Tibial artery (tissue), 4 donors: ENCODE results near the gene ITGA6.

Experiments used
- DNase-seq, 2 donors: peaks; one replicate each; pipeline ENCODE4 v3.0.0-alpha.2; 2019
- H3K27ac ChIP-seq, 2 donors: fragments of 200-600 bp; sonication (generic) in 1 of 2; 1 replicate in 1 of 2; 2 replicates in 1 of 2; pipeline ENCODE4 v1.5.1; 2018 to 2019; ENCODE audit warnings: mild to moderate bottlenecking in 1 of 2
- H3K27me3 ChIP-seq, 2 donors: fragments of 200-600 bp; sonication (generic) in 1 of 2; one replicate each; pipeline versions ENCODE4 v1.5.1 to v1.6.0; 2016 to 2019
- H3K36me3 ChIP-seq, 3 donors: fragments of 200-600 bp; sonication (generic) in 2 of 3; one replicate each; pipeline ENCODE4 v1.5.1; 2016 to 2019; ENCODE audit warnings: mild to moderate bottlenecking in 2 of 3
- H3K4me1 ChIP-seq, 4 donors: fragments of 200-600 bp; sonication (generic) in 2 of 4; 1 replicate in 3 of 4; 2 replicates in 1 of 4; pipeline ENCODE4 v1.5.1; 2016 to 2019
- H3K4me3 ChIP-seq, 2 donors: fragments of 200-600 bp; sonication (generic) in 1 of 2; 1 replicate in 1 of 2; 2 replicates in 1 of 2; pipeline ENCODE4 v1.5.1; 2018 to 2019; ENCODE audit warnings: mild to moderate bottlenecking in 2 of 2
- H3K9me3 ChIP-seq, 3 donors: fragments of 200-600 bp; sonication (generic) in 1 of 3; one replicate each; pipeline ENCODE4 v1.5.1; 2016 to 2019
- intact Hi-C: fragments of 100-400 bp; cut with DNase I; formaldehyde crosslinking; loops from one replicate; pipeline ENCODE4 v1.15.0; 2023; ENCODE audit warnings: low total_unique reads
- TF ChIP-seq, protein P1 (sequence below), 2 experiments: fragments of 200-600 bp in 1 of 2; fragments of 450-650 bp in 1 of 2; IDR thresholded peaks; one replicate each; pipeline ENCODE4 v1.5.1; 2017 to 2019; ENCODE audit warnings: antibody characterized with exemption in 2 of 2, mild to moderate bottlenecking in 1 of 2, moderate library complexity in 1 of 2

ITGA6 gene

DNA sequence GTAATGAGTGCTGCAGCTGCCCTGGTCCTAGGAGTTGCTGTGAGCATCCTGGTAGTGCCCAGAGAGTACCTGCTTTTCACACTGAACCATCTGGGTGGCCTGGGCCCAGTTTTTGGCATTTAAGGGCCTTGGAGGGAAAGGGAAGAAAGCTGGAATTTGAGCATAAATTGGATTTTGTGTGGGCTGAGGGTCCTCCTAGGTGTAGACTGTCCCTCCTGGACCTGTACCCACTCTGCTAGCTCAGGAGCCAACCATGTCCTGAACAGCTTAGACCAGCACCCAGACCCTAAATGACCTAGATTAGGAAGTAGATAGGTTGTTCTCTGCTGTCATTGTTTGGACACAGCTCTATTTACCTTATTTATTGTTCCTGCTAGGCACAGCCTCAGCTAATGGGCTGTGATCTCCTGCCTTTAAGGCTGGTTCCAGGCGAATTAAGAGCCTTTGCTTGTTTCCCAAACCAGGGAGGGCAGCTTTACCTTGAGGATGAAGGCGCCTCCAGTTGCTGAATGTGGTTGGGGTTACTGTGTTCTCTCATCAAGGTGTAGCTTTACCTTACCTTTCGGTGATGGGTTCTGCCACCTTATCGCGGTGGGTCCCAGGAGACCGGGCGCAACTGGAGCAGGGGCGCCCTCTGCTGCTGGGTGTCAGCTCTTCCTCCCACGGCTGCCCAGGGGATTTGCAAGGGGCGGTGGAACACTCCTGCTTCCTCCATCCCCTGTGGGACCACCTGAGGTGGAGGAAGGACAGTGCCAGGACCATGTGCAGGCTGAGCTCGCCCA lies 34.4 kb downstream of the ITGA6 start:
- no peak for DNase-seq
- Histone ChIP-seq H3K9me3 (no peaks in the 10 kb centered on the region), H3K27ac (no peak overlapping the region), H3K4me1 (peaks cover 0 to 23% (median 0%) of the 10 kb centered on the region in 4 donors), H3K27me3 (no peaks in the 10 kb centered on the region), H3K4me3 (no peak overlapping the region), H3K36me3 (peaks cover 0 to 2% (median 0%) of the 10 kb centered on the region in 3 donors)
- intact Hi-C loops, result loop anchor here (10.0 kb wide), 1 partner anchor 253 kb away; no protein-coding TSS in a partner anchor
- TF ChIP-seq, protein P1, sequence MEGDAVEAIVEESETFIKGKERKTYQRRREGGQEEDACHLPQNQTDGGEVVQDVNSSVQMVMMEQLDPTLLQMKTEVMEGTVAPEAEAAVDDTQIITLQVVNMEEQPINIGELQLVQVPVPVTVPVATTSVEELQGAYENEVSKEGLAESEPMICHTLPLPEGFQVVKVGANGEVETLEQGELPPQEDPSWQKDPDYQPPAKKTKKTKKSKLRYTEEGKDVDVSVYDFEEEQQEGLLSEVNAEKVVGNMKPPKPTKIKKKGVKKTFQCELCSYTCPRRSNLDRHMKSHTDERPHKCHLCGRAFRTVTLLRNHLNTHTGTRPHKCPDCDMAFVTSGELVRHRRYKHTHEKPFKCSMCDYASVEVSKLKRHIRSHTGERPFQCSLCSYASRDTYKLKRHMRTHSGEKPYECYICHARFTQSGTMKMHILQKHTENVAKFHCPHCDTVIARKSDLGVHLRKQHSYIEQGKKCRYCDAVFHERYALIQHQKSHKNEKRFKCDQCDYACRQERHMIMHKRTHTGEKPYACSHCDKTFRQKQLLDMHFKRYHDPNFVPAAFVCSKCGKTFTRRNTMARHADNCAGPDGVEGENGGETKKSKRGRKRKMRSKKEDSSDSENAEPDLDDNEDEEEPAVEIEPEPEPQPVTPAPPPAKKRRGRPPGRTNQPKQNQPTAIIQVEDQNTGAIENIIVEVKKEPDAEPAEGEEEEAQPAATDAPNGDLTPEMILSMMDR (IDR thresholded peaks at IDR 0.05), result peak; percentile 73 to 79

DNA sequence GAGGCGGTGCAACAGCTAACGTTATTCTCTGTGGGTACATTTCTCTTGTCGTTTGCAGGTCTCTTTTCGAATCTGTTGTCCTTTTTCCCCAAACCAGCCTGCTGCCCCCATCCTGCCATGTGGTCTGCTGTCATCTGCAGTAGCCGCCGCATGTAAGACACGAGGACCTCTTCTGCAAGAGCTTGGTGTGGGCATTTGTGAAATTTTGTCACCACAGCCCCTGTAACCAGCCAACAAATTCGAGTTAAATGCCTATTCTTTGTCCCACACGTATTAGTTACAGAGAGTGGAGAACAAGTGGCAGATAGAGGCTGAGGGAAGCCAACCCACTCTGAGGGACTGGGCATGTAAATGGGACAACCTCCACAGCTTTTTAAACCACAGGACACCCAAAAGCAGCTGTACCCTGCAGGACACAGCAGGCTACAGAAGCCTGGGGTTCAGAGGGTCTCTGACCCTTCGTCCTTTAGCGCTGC lies 35.0 kb downstream of the ITGA6 start:
- no peak for DNase-seq
- Histone ChIP-seq H3K4me1 (peaks cover 0 to 23% (median 0%) of the 10 kb centered on the region in 4 donors), H3K27ac (no peak overlapping the region), H3K4me3 (no peak overlapping the region), H3K27me3 (no peaks in the 10 kb centered on the region), H3K36me3 (peaks cover 0 to 5% (median 0%) of the 10 kb centered on the region in 3 donors), H3K9me3 (no peaks in the 10 kb centered on the region)
- intact Hi-C loops, result loop anchor here (10.0 kb wide), 1 partner anchor 252 kb away; no protein-coding TSS in a partner anchor
- TF ChIP-seq, protein P1 (IDR thresholded peaks at IDR 0.05), result no peak

DNA sequence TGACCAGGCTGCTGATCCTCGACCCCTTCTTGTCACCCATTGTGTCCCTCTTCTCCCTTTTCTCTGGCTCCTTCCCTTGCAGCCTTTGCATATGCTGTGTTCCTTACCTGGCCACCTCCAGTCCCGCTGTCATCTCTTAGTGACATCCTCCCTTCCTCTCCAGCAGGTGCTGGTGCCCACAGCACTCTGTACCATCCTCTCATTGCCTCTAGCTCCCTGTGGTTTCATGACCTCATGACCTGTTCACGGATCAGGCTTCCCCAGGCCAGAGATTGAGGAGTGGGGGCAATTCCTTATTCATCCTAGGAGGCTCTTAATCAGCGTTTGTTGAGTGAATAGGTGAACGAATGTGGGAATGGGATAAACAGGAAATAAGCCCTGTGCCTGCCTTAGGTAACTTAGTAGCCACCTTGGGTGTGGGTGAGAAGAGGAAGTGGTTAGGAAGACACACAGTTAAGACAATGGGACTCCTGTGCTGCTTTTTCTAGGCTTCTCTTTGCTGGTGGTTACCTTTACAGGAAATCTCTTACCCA lies 35.5 kb downstream of the ITGA6 start:
- intact Hi-C loops, result loop anchor here (10.0 kb wide), 1 partner anchor 252 kb away; no protein-coding TSS in a partner anchor
- H3K4me1 ChIP-seq, result peaks cover 0 to 23% (median 0%) of the 10 kb centered on the region in 4 donors
- H3K27me3 ChIP-seq, result no peaks in the 10 kb centered on the region
- H3K9me3 ChIP-seq, result no peaks in the 10 kb centered on the region
- DNase-seq, result no peak
- TF ChIP-seq, protein P1 (IDR thresholded peaks at IDR 0.05), result no peak
- no peak overlapping the region for H3K4me3 ChIP-seq
- peaks cover 0 to 5% (median 0%) of the 10 kb centered on the region in 3 donors for H3K36me3 ChIP-seq
- no peak overlapping the region for H3K27ac ChIP-seq

DNA sequence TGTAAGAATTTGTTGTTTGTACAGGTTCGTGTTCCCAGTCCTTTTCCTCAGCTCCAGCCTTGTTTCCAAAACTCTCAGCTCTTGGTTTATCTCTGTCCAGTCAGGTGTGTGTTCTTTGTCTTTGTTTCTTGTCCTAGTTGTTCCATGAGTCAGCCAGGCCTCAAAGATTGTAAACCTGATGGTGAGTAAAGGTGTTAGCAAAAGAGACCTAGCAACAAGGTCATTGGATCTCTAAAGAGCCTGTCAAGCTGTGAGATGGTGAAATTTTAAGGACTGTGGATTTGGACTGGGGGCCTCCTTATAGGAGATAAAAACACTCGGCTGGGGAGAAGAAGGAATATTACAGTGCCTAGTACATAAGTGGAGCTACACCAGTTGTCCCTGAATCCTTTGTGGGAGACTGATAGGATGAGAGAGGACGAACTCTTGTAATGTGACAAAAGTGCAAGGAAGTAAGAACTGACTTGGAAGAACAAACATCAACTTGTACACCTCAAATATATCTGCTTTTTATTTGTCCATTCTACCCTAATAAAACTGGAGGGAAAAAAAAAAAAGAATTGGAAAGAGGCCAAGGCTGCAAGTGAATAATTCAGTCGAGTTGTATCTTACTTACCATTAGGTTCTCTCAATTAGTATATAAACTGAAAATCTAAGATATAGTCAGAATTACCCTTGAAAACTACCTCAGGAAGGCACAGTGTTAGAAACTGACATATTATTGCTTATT lies 37.2 kb downstream of the ITGA6 start:
- no peak for DNase-seq
- Histone ChIP-seq H3K27ac (no peak overlapping the region), H3K4me3 (no peak overlapping the region), H3K9me3 (no peaks in the 10 kb centered on the region), H3K27me3 (no peaks in the 10 kb centered on the region), H3K4me1 (peaks cover 0 to 23% (median 0%) of the 10 kb centered on the region in 4 donors), H3K36me3 (peaks cover 0 to 5% (median 0%) of the 10 kb centered on the region in 3 donors)
- TF ChIP-seq, protein P1 (IDR thresholded peaks at IDR 0.05), result no peak
- intact Hi-C loops, result loop anchor here (2.0 to 10.0 kb wide), 2 partner anchors 250 to 292 kb away; no protein-coding TSS in a partner anchor
